ENCODE measurements around the gene CCDC116.
"Not testable (repeated sequence)": the region's sequence is repeated elsewhere in the genome, so short reads cannot be mapped to it uniquely, and the experiment has no call there.

CCDC116 gene

GRCh38 chr22:21611210-21611977, 21.2 kb upstream of the CCDC116 start:
- no peak for DNase-seq

- no peak for DNase-seq
These were observed 19.7 kb upstream of the CCDC116 start for GRCh38 chr22:21612858-21613257.

- no peak for DNase-seq
These were observed 18.9 kb upstream of the CCDC116 start for GRCh38 chr22:21613553-21614233.

GRCh38 chr22:21615731-21616130, 16.8 kb upstream of the CCDC116 start:
- no peak for DNase-seq

- DNase-seq, result not testable (repeated sequence)
These were observed 15.2 kb upstream of the CCDC116 start for GRCh38 chr22:21617337-21617736.

- DNase-seq, result no peak
These were observed 11.5 kb upstream of the CCDC116 start for GRCh38 chr22:21621025-21621424.

GRCh38 chr22:21622011-21622918, 10.3 kb upstream of the CCDC116 start:
- DNase-seq, result no peak

- DNase-seq, result no peak
These were observed 9.5 kb upstream of the CCDC116 start for GRCh38 chr22:21622919-21623647.

GRCh38 chr22:21623648-21623970, 9.0 kb upstream of the CCDC116 start:
- no peak for DNase-seq

- DNase-seq, result peak; percentile 53
These were observed 8.3 kb upstream of the CCDC116 start for GRCh38 chr22:21624120-21624879.

GRCh38 chr22:21624880-21625791, 7.4 kb upstream of the CCDC116 start:
- DNase-seq, result no peak

- no peak for DNase-seq
These were observed 6.4 kb upstream of the CCDC116 start for GRCh38 chr22:21626073-21626734.

GRCh38 chr22:21626735-21627469, 5.7 kb upstream of the CCDC116 start:
- no peak for DNase-seq

- no peak for DNase-seq
These were observed 3.9 kb upstream of the CCDC116 start for GRCh38 chr22:21628386-21629254.

- DNase-seq, result peak; percentile 94
These were observed 3.1 kb upstream of the CCDC116 start, which contains the start of gene YDJC for GRCh38 chr22:21629255-21630149. Gene YDJC (minus strand): TSS chr22:21630022. CDS start chr22:21630014, 8 bp downstream.

GRCh38 chr22:21631025-21631424, 1.5 kb upstream of the CCDC116 start:
- no peak for DNase-seq

GRCh38 chr22:21632931-21633330, 371 bp downstream of the CCDC116 start:
- no peak for DNase-seq

Data from stimulated activated CD4-positive, alpha-beta T cell treated with anti-CD3 and anti-CD28 coated beads, Interleukin-1b, Interleukin-23, amount 100 ng/mL, for 48 hours (primary cell).